Muscle layer of duodenum (tissue), 2 donors: ENCODE results near the gene ASIP.
"Not testable (repeated sequence)": the region's sequence is repeated elsewhere in the genome, so short reads cannot be mapped to it uniquely, and the experiment has no call there.

Source experiments
- H3K27ac ChIP-seq: one replicate; pipeline ENCODE4 v1.7.0; 2013; ENCODE audit warnings: mild to moderate bottlenecking, low read length
- H3K27me3 ChIP-seq: one replicate; pipeline ENCODE4 v1.7.0; 2013; ENCODE audit warnings: low read depth, mild to moderate bottlenecking, control low read depth, low read length
- H3K36me3 ChIP-seq, 2 donors: one replicate each; pipeline ENCODE4 v1.7.0; 2013; ENCODE audit warnings: low read length in 2 of 2, control low read depth in 1 of 2, mild to moderate bottlenecking in 1 of 2; ENCODE audit not compliant: insufficient read depth in 2 of 2, control insufficient read depth in 1 of 2
- H3K4me1 ChIP-seq, 2 donors: one replicate each; pipeline ENCODE4 v1.7.0; 2013; ENCODE audit warnings: low read length in 2 of 2, mild to moderate bottlenecking in 2 of 2, control low read depth in 1 of 2, moderate library complexity in 1 of 2; ENCODE audit not compliant: insufficient read depth in 2 of 2, control insufficient read depth in 1 of 2
- H3K4me3 ChIP-seq, 2 donors: one replicate each; pipeline ENCODE4 v1.7.0; 2013; ENCODE audit warnings: low read length in 2 of 2, low read depth in 1 of 2, mild to moderate bottlenecking in 1 of 2
- H3K9me3 ChIP-seq, 2 donors: one replicate each; pipeline ENCODE4 v1.7.0; 2013; ENCODE audit warnings: low read length in 2 of 2, control low read depth in 1 of 2, mild to moderate bottlenecking in 1 of 2; ENCODE audit not compliant: control insufficient read depth in 1 of 2
- donor health status: healthy.

Gene ASIP

GRCh38 chr20:34290471-34290870, 49.2 kb downstream of the ASIP start:
- Histone ChIP-seq H3K4me3 (no peak overlapping the region), H3K9me3 (no peaks in the 10 kb centered on the region), H3K36me3 (peaks cover 28 to 69% of the 10 kb centered on the region in 2 donors), H3K27me3 (no peaks in the 10 kb centered on the region), H3K4me1 (no peaks in the 10 kb centered on the region), H3K27ac (no peak overlapping the region)

GRCh38 chr20:34292496-34292895, 51.3 kb downstream of the ASIP start:
- Histone ChIP-seq H3K27ac (no peak overlapping the region), H3K9me3 (no peaks in the 10 kb centered on the region), H3K36me3 (peaks cover 28 to 61% of the 10 kb centered on the region in 2 donors)

GRCh38 chr20:34293119-34293518, 51.9 kb downstream of the ASIP start:
- H3K4me3 ChIP-seq = no peak overlapping the region

More at GRCh38 chr20:34292496-34292895, 51.3 kb downstream of the ASIP start:
- H3K4me1 ChIP-seq = no peaks in the 10 kb centered on the region
- H3K27me3 ChIP-seq = no peaks in the 10 kb centered on the region
- H3K4me3 ChIP-seq = no peak overlapping the region

GRCh38 chr20:34293589-34293988, 52.4 kb downstream of the ASIP start:
- no peaks in the 10 kb centered on the region for H3K27me3 ChIP-seq
- H3K9me3 ChIP-seq = no peaks in the 10 kb centered on the region
- no peak overlapping the region for H3K27ac ChIP-seq
- H3K4me1 ChIP-seq = no peaks in the 10 kb centered on the region
- no peak overlapping the region for H3K4me3 ChIP-seq
- H3K36me3 ChIP-seq = peaks cover 28 to 51% of the 10 kb centered on the region in 2 donors

More at GRCh38 chr20:34293119-34293518, 51.9 kb downstream of the ASIP start:
- no peaks in the 10 kb centered on the region for H3K9me3 ChIP-seq
- H3K27me3 ChIP-seq = no peaks in the 10 kb centered on the region
- H3K4me1 ChIP-seq = no peaks in the 10 kb centered on the region
- peaks cover 28 to 56% of the 10 kb centered on the region in 2 donors for H3K36me3 ChIP-seq
- H3K27ac ChIP-seq = no peak overlapping the region

- Histone ChIP-seq H3K9me3 (no peaks in the 10 kb centered on the region), H3K27ac (no peak overlapping the region), H3K4me1 (no peaks in the 10 kb centered on the region), H3K4me3 (no peak overlapping the region), H3K36me3 (peaks cover 28 to 49% of the 10 kb centered on the region in 2 donors), H3K27me3 (no peaks in the 10 kb centered on the region)
Measured at GRCh38 chr20:34294563-34294962, 53.3 kb downstream of the ASIP start.

- H3K4me3 ChIP-seq = no peak overlapping the region
- no peak overlapping the region for H3K27ac ChIP-seq
- no peaks in the 10 kb centered on the region for H3K9me3 ChIP-seq
- H3K36me3 ChIP-seq = peaks cover 23 to 42% of the 10 kb centered on the region in 2 donors
- H3K27me3 ChIP-seq = no peaks in the 10 kb centered on the region
- no peaks in the 10 kb centered on the region for H3K4me1 ChIP-seq
Measured at GRCh38 chr20:34295284-34295683, 54.1 kb downstream of the ASIP start.

- no peaks in the 10 kb centered on the region for H3K9me3 ChIP-seq
- peaks cover 11 to 31% of the 10 kb centered on the region in 2 donors for H3K36me3 ChIP-seq
- no peak overlapping the region for H3K4me3 ChIP-seq
- no peaks in the 10 kb centered on the region for H3K27me3 ChIP-seq
- H3K4me1 ChIP-seq = peaks cover 5 to 10% of the 10 kb centered on the region in 2 donors
- H3K27ac ChIP-seq = no peak overlapping the region
Measured at GRCh38 chr20:34296468-34296867, 55.2 kb downstream of the ASIP start.

- not testable (repeated sequence) for H3K27me3 ChIP-seq, H3K27ac ChIP-seq, H3K4me3 ChIP-seq, H3K9me3 ChIP-seq
- Histone ChIP-seq H3K36me3 (peaks cover 5 to 15% of the 10 kb centered on the region in 2 donors), H3K4me1 (peaks cover 8 to 19% of the 10 kb centered on the region in 2 donors)
Measured at GRCh38 chr20:34298294-34298784, 57.1 kb downstream of the ASIP start.

- Histone ChIP-seq H3K4me1 (peaks cover 8 to 19% of the 10 kb centered on the region in 2 donors), H3K9me3 (no peaks in the 10 kb centered on the region), H3K27ac (no peak overlapping the region), H3K36me3 (peaks cover 3 to 9% of the 10 kb centered on the region in 2 donors), H3K4me3 (no peak overlapping the region), H3K27me3 (no peaks in the 10 kb centered on the region)
Measured at GRCh38 chr20:34299556-34300255, 58.5 kb downstream of the ASIP start.

GRCh38 chr20:34300256-34300806, 59.1 kb downstream of the ASIP start:
- Histone ChIP-seq H3K4me1 (peaks cover 8 to 19% of the 10 kb centered on the region in 2 donors), H3K27ac (no peak overlapping the region), H3K4me3 (no peak overlapping the region), H3K27me3 (no peaks in the 10 kb centered on the region), H3K9me3 (no peaks in the 10 kb centered on the region), H3K36me3 (peaks cover 0 to 3% of the 10 kb centered on the region in 2 donors)

- Histone ChIP-seq H3K4me3 (peak overlapping the region in 1 of 2 donors; percentile 21), H3K4me1 (peaks cover 8 to 19% of the 10 kb centered on the region in 2 donors), H3K36me3 (no peaks in the 10 kb centered on the region), H3K27ac (no peak overlapping the region), H3K9me3 (no peaks in the 10 kb centered on the region), H3K27me3 (no peaks in the 10 kb centered on the region)
Measured at GRCh38 chr20:34300809-34301586, 59.8 kb downstream of the ASIP start.
